Trophoblast cell (in vitro differentiated cells and primary cell): ENCODE data around the gene MOSPD3.

Experiments used
- DNase-seq, 2 donors: peaks; one replicate each; pipeline ENCODE4 v3.0.0-alpha.2; 2016
- H2AFZ ChIP-seq: 2 replicates; pipeline ENCODE4 v1.6.1; 2013; ENCODE audit warnings: low read length, moderate library complexity, mild to moderate bottlenecking; ENCODE audit not compliant: insufficient read depth, poor library complexity
- H2AK5ac ChIP-seq: 2 replicates; pipeline ENCODE4 v1.6.1; 2013; ENCODE audit warnings: mild to moderate bottlenecking, low read length
- H2BK120ac ChIP-seq: 2 replicates; pipeline ENCODE4 v1.6.1; 2013; ENCODE audit warnings: low read length, mild to moderate bottlenecking, moderate library complexity; ENCODE audit not compliant: insufficient read depth, poor library complexity
- H2BK12ac ChIP-seq: 2 replicates; pipeline ENCODE4 v1.6.1; 2013; ENCODE audit warnings: mild to moderate bottlenecking, low read length, moderate library complexity
- H2BK5ac ChIP-seq: 2 replicates; pipeline ENCODE4 v1.6.1; 2013; ENCODE audit warnings: low read length, low read depth, moderate library complexity, mild to moderate bottlenecking; ENCODE audit not compliant: poor library complexity
- H3K14ac ChIP-seq: 2 replicates; pipeline ENCODE4 v1.6.1; 2013; ENCODE audit warnings: mild to moderate bottlenecking, low read length
- H3K18ac ChIP-seq: 2 replicates; pipeline ENCODE4 v1.6.1; 2013; ENCODE audit warnings: mild to moderate bottlenecking, low read length
- H3K23ac ChIP-seq: 2 replicates; pipeline ENCODE4 v1.6.1; 2013; ENCODE audit warnings: low read length
- H3K27ac ChIP-seq: 2 replicates; pipeline ENCODE4 v1.5.1; 2013; ENCODE audit warnings: low read depth, mild to moderate bottlenecking, inconsistent platforms, low read length, moderate library complexity
- H3K27me3 ChIP-seq: 2 replicates; pipeline ENCODE4 v1.6.1; 2013; ENCODE audit warnings: inconsistent platforms, mild to moderate bottlenecking, low read length, moderate library complexity; ENCODE audit not compliant: insufficient read depth
- H3K36me3 ChIP-seq, 2 experiments: 1 replicate in 1 of 2; 2 replicates in 1 of 2; pipeline ENCODE4 v1.6.1; 2013; ENCODE audit warnings: low read length in 2 of 2, mild to moderate bottlenecking in 2 of 2, moderate library complexity in 1 of 2; ENCODE audit not compliant: insufficient read depth in 2 of 2, control insufficient read depth in 1 of 2
- H3K4ac ChIP-seq: 2 replicates; pipeline ENCODE4 v1.6.1; 2013; ENCODE audit warnings: low read depth, mild to moderate bottlenecking, low read length, moderate library complexity
- H3K4me1 ChIP-seq, 2 experiments: 1 replicate in 1 of 2; 2 replicates in 1 of 2; pipeline ENCODE4 v1.6.1; 2013; ENCODE audit warnings: low read length in 2 of 2, mild to moderate bottlenecking in 2 of 2, moderate library complexity in 1 of 2; ENCODE audit not compliant: insufficient read depth in 2 of 2, control insufficient read depth in 1 of 2
- H3K4me2 ChIP-seq: 2 replicates; pipeline ENCODE4 v1.6.1; 2013; ENCODE audit warnings: inconsistent platforms, mild to moderate bottlenecking, low read length, moderate library complexity
- H3K4me3 ChIP-seq: 2 replicates; pipeline ENCODE4 v1.5.1; 2013; ENCODE audit warnings: mild to moderate bottlenecking, low read depth, low read length, inconsistent platforms
- H3K79me1 ChIP-seq: one replicate; pipeline ENCODE4 v1.6.1; 2013; ENCODE audit warnings: low read length
- H3K79me2 ChIP-seq: 2 replicates; pipeline ENCODE4 v1.6.1; 2013; ENCODE audit warnings: low read length, mild to moderate bottlenecking; ENCODE audit not compliant: control insufficient read depth, insufficient read depth, poor library complexity
- H3K9ac ChIP-seq: 2 replicates; pipeline ENCODE4 v1.6.1; 2013; ENCODE audit warnings: mild to moderate bottlenecking, low read length
- H3K9me3 ChIP-seq: 2 replicates; pipeline ENCODE4 v1.6.1; 2013; ENCODE audit warnings: low read depth, mild to moderate bottlenecking, control low read depth, inconsistent platforms, low read length; ENCODE audit not compliant: insufficient read depth
- H4K12ac ChIP-seq: 2 replicates; pipeline ENCODE4 v1.6.1; 2013; ENCODE audit warnings: low read depth, mild to moderate bottlenecking, low read length, moderate library complexity
- H4K8ac ChIP-seq: 2 replicates; pipeline ENCODE4 v1.6.1; 2013; ENCODE audit warnings: low read depth, mild to moderate bottlenecking, low read length, moderate library complexity
- H4K91ac ChIP-seq: one replicate; pipeline ENCODE4 v1.6.1; 2013; ENCODE audit warnings: low read depth, mild to moderate bottlenecking, low read length, moderate library complexity
- WGBS: extraction: QIAGEN DNeasy Blood & Tissue Kit; methylation state at CpG from one replicate; pipeline ENCODE4 v1.1.7; 2013; ENCODE audit warnings: missing lambda C conversion rate; ENCODE audit not compliant: insufficient read length, insufficient coverage; ENCODE audit errors: extremely low coverage; 5-methylcytosine and 5-hydroxymethylcytosine counted together

Gene MOSPD3

DNA sequence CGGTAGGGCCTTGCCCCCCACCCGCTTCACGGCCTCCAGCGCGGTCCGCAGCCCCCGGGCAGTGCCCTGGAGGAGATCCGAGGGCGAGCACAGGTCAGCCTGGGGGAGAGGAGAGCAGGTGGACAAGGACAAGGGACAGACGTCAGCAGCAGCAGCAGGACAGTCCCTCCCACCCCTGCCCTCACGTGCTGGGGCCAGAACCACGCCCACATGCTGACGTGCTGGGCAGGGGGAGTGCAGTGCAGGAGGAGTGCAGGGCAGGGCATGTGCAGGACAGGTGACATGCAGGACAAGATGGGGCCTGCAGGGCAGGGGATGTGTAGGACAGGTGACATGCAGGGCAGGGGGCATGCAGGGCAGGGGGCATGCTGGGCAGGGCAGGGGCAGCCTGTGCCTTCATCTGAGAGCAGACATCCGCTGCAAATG is 37.1 kb upstream of the MOSPD3 start:
- Histone ChIP-seq H4K12ac (no peak overlapping the region), H2AFZ (no peak overlapping the region), H2BK120ac (no peak overlapping the region), H3K18ac (no peak overlapping the region), H3K36me3 (peaks cover 64% of the 10 kb centered on the region in 2 experiments), H2BK12ac (no peak overlapping the region), H3K9me3 (peaks cover under 1% of the 10 kb centered on the region), H3K27me3 (peaks cover under 1% of the 10 kb centered on the region), H3K79me2 (no peaks in the 10 kb centered on the region), H4K8ac (no peak overlapping the region), H2BK5ac (no peak overlapping the region), H4K91ac (no peak overlapping the region), H3K4ac (no peak overlapping the region), H3K4me2 (no peak overlapping the region), H3K27ac (no peak overlapping the region), H3K23ac (no peak overlapping the region), H3K4me1 (peaks cover 20 to 22% of the 10 kb centered on the region in 2 experiments), H2AK5ac (no peak overlapping the region), H3K14ac (no peak overlapping the region), H3K9ac (no peak overlapping the region), H3K79me1 (no peaks in the 10 kb centered on the region), H3K4me3 (no peak overlapping the region)
- DNase-seq: peak in 1 of 2 donors; percentile 41
- no CpG with 5 or more reads among the region's 14 CpGs for WGBS

- no CpG with 5 or more reads among the region's 17 CpGs for WGBS
- H3K4me1 ChIP-seq: peaks cover 17 to 19% of the 10 kb centered on the region in 2 experiments
These were observed 36.5 kb upstream of the MOSPD3 start for GRCh38 chr7:100575746-100576383.

DNA sequence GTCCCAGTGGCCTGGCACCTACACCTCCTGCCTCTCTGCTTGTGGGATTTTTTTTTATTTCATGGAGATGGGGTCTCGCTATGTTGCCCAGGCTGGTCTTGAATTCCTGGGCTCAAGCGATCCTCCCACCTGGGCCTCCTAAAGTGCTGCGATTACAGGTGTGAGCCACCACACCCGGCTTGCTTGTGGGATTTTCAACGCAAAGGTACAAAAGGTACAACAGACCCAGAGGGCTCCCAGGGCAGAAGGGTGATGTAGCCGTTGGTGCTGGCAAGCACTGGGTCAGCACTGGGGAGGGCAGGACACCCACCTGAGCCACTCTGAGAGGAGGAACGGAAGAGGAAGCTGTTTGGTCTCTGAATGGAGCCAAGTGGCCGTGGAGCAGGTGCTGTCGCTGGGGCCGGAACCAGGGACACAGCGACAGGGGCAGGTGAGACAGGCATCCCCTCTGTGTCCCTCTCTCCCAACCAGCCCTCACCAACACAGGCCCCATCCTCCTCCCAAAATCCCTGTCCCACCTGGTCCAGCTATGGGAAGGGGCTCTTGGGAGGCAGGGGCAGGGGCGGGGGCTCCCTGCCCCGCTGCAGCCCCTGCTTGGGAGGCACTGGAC is 35.9 kb upstream of the MOSPD3 start:
- Histone ChIP-seq H2BK120ac (no peak overlapping the region), H3K79me1 (no peaks in the 10 kb centered on the region), H3K9me3 (peaks cover 3% of the 10 kb centered on the region), H3K9ac (no peak overlapping the region), H2BK5ac (no peak overlapping the region), H3K36me3 (peaks cover 73 to 76% of the 10 kb centered on the region in 2 experiments), H4K8ac (no peak overlapping the region), H2AK5ac (no peak overlapping the region), H4K12ac (no peak overlapping the region), H3K4ac (no peak overlapping the region), H4K91ac (no peak overlapping the region), H3K4me1 (peaks cover 11 to 13% of the 10 kb centered on the region in 2 experiments), H3K23ac (no peak overlapping the region), H3K79me2 (no peaks in the 10 kb centered on the region), H3K27ac (no peak overlapping the region), H3K27me3 (no peaks in the 10 kb centered on the region), H3K14ac (no peak overlapping the region), H3K4me3 (no peak overlapping the region), H2AFZ (no peak overlapping the region), H3K4me2 (no peak overlapping the region), H2BK12ac (no peak overlapping the region), H3K18ac (no peak overlapping the region)
- no CpG with 5 or more reads among the region's 13 CpGs for WGBS
- no peak for DNase-seq

More at GRCh38 chr7:100575746-100576383, 36.5 kb upstream of the MOSPD3 start:
- Histone ChIP-seq H3K4ac (no peak overlapping the region), H3K23ac (no peak overlapping the region), H2BK12ac (no peak overlapping the region), H3K18ac (no peak overlapping the region), H2BK5ac (no peak overlapping the region), H2BK120ac (no peak overlapping the region), H3K27ac (no peak overlapping the region), H3K79me1 (no peaks in the 10 kb centered on the region), H4K8ac (no peak overlapping the region), H3K36me3 (peaks cover 68 to 70% of the 10 kb centered on the region in 2 experiments), H4K91ac (no peak overlapping the region), H2AK5ac (no peak overlapping the region), H3K14ac (no peak overlapping the region), H3K27me3 (no peaks in the 10 kb centered on the region), H3K9me3 (peaks cover 3% of the 10 kb centered on the region), H2AFZ (no peak overlapping the region), H3K9ac (no peak overlapping the region), H3K4me3 (no peak overlapping the region), H3K79me2 (no peaks in the 10 kb centered on the region), H3K4me2 (no peak overlapping the region), H4K12ac (no peak overlapping the region)
- no peak for DNase-seq

DNA sequence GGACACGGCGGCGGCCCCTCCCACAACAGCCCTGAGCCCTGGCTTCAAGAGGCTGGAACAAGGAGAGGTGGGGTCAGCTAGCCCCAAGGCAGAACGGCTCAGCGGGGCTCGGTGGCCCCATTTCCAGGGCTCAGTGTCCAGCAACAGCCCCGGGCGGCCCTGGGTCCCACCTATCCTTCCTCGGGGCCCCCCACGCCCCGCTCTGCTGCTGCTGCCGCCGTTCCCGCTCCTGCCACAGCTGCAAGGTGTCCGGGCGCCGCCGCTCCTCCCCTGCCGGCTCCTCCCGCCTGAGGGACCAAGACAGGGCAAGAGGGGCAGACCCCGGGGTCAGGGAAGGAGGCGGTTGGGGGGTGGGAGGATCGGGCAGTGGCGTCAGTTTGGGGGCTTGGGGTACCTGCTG is 35.2 kb upstream of the MOSPD3 start:
- H2BK12ac ChIP-seq: no peak overlapping the region
- H2BK120ac ChIP-seq: no peak overlapping the region
- H3K4me2 ChIP-seq: no peak overlapping the region
- no peaks in the 10 kb centered on the region for H3K79me1 ChIP-seq
- no peak overlapping the region for H4K12ac ChIP-seq
- no peak overlapping the region for H3K14ac ChIP-seq
- H3K9me3 ChIP-seq: peaks cover 3% of the 10 kb centered on the region
- no peak overlapping the region for H3K18ac ChIP-seq
- H3K36me3 ChIP-seq: peaks cover 79 to 83% of the 10 kb centered on the region in 2 experiments
- H3K27ac ChIP-seq: no peak overlapping the region
- H3K4me1 ChIP-seq: peaks cover 5 to 7% of the 10 kb centered on the region in 2 experiments
- WGBS: no CpG with 5 or more reads among the region's 24 CpGs
- DNase-seq: no peak
- no peak overlapping the region for H4K8ac ChIP-seq
- H3K27me3 ChIP-seq: no peaks in the 10 kb centered on the region
- H3K79me2 ChIP-seq: no peaks in the 10 kb centered on the region
- H4K91ac ChIP-seq: no peak overlapping the region
- no peak overlapping the region for H3K4ac ChIP-seq
- H3K4me3 ChIP-seq: no peak overlapping the region
- no peak overlapping the region for H3K9ac ChIP-seq
- no peak overlapping the region for H3K23ac ChIP-seq
- H2BK5ac ChIP-seq: no peak overlapping the region
- H2AFZ ChIP-seq: no peak overlapping the region
- H2AK5ac ChIP-seq: no peak overlapping the region
